Endothelial cell of umbilical vein (primary cell): ENCODE data around the gene ARHGAP10. TPM values are rescaled to one million over a fixed set of nuclear protein-coding genes. Genes with fewer than 3 reads are reported as not detected.

Experiments
- BruUV-seq: library from RNA; stranded (reverse); fragments of 400-500 nt; replicated peaks from 2 replicates; lab custom pipeline; 2021; lab: Mats Ljungman, UMichigan
- CTCF ChIA-PET: fragments of 300-600, 350-600 bp; sonication (Branson Sonifier 250); formaldehyde crosslinking; loops from one replicate; lab custom pipeline; 2021; ENCODE audit warnings: antibody characterized with exemption, inconsistent platforms; lab: Charles Lee
- POLR2A ChIA-PET: fragments of 300-600, 350-600 bp; sonication (Branson Sonifier 250); formaldehyde crosslinking; loops from one replicate; lab custom pipeline; 2021; ENCODE audit warnings: antibody characterized with exemption, inconsistent platforms; lab: Charles Lee
- DNase-seq: peaks from one replicate; pipeline ENCODE4 v3.0.0-alpha.2; 2011; ENCODE audit warnings: low read depth, low spot score
- FAIRE-seq: peaks from 2 replicates; lab custom pipeline; 2011; peaks lifted over from hg19 to GRCh38; lab: Jason Lieb, UNC
- H2AFZ ChIP-seq: 2 replicates; pipeline ENCODE4 v1.6.0; 2012; ENCODE audit warnings: low read depth, low read length, control low read depth, inconsistent platforms
- H3K27ac ChIP-seq: 2 replicates; pipeline ENCODE4 v1.5.1; 2011; ENCODE audit warnings: low read depth, mild to moderate bottlenecking, control low read depth, low read length, moderate library complexity; ENCODE audit not compliant: insufficient read depth
- H3K27me3 ChIP-seq, 2 experiments: 2 replicates each; pipeline versions ENCODE4 v1.6.0 to v1.6.1; 2011; ENCODE audit warnings: low read length in 2 of 2, mixed read lengths in 1 of 2; ENCODE audit not compliant: control insufficient read depth in 2 of 2, insufficient read depth in 2 of 2
- H3K36me3 ChIP-seq, 2 experiments: 2 replicates in 1 of 2; 3 replicates in 1 of 2; pipeline ENCODE4 v1.5.1; 2011; ENCODE audit warnings: low read length in 2 of 2, mild to moderate bottlenecking in 1 of 2, moderate library complexity in 1 of 2; ENCODE audit not compliant: control insufficient read depth in 2 of 2, insufficient read depth in 2 of 2; ENCODE audit errors: extremely low read depth in 1 of 2
- H3K4me1 ChIP-seq: 3 replicates; pipeline ENCODE4 v1.5.1; 2011; ENCODE audit warnings: mild to moderate bottlenecking, low read length; ENCODE audit not compliant: control insufficient read depth, insufficient read depth; ENCODE audit errors: extremely low read depth
- H3K4me2 ChIP-seq: 2 replicates; pipeline ENCODE4 v1.6.1; 2011; ENCODE audit warnings: low read length, control low read depth, mixed read lengths; ENCODE audit not compliant: insufficient read depth
- H3K4me3 ChIP-seq, 3 experiments: fragments of 200-600 bp in 1 of 3; sonication (generic), shearing (Covaris generic) in 1 of 3; replicated peaks in 1 of 3; 2 replicates each; pipeline ENCODE4 v1.5.1; 2011 to 2016; ENCODE audit warnings: control low read depth in 3 of 3, low read length in 3 of 3, mild to moderate bottlenecking in 2 of 3, inconsistent platforms in 1 of 3, low read depth in 1 of 3, moderate library complexity in 1 of 3; ENCODE audit not compliant: insufficient read depth in 1 of 3
- H3K79me2 ChIP-seq: 2 replicates; pipeline ENCODE4 v1.6.0; 2012; ENCODE audit warnings: low read length, inconsistent platforms; ENCODE audit not compliant: control insufficient read depth, insufficient read depth
- H3K9ac ChIP-seq: replicated peaks from 2 replicates; pipeline ENCODE3; 2011; ENCODE audit warnings: low read length, control low read depth; ENCODE audit not compliant: insufficient read depth; ENCODE audit errors: extremely low read depth
- H3K9me1 ChIP-seq: replicated peaks from 3 replicates; pipeline ENCODE4 v1.6.0; 2011; ENCODE audit warnings: mild to moderate bottlenecking, low read length; ENCODE audit not compliant: control insufficient read depth, insufficient read depth; ENCODE audit errors: extremely low read depth
- H3K9me3 ChIP-seq: replicated peaks from 2 replicates; pipeline ENCODE4 v1.5.1; 2012; ENCODE audit warnings: low read length, inconsistent platforms; ENCODE audit not compliant: control insufficient read depth, insufficient read depth
- H4K20me1 ChIP-seq: replicated peaks from 2 replicates; pipeline ENCODE3; 2011; ENCODE audit warnings: mild to moderate bottlenecking, low read length; ENCODE audit not compliant: control insufficient read depth, insufficient read depth; ENCODE audit errors: extremely low read depth
- CTCF ChIP-seq, 2 donors: IDR thresholded peaks; 1 replicate in 1 of 2; 2 replicates in 1 of 2; pipeline ENCODE4 v1.5.1; 2011; ENCODE audit warnings: low read length in 2 of 2, mild to moderate bottlenecking in 2 of 2, moderate library complexity in 2 of 2, control low read depth in 1 of 2, inconsistent platforms in 1 of 2, low read depth in 1 of 2; ENCODE audit not compliant: insufficient read depth in 1 of 2; ENCODE audit errors: extremely low read depth in 1 of 2
- EZH2 ChIP-seq: IDR thresholded peaks from 2 replicates; pipeline ENCODE4 v1.6.1; 2012; ENCODE audit warnings: borderline replicate concordance, low read depth, mild to moderate bottlenecking, moderate library complexity, low read length, inconsistent platforms; ENCODE audit not compliant: severe bottlenecking
- FOS ChIP-seq: IDR thresholded peaks from 2 replicates; pipeline ENCODE4 v1.6.1; 2011; ENCODE audit warnings: mild to moderate bottlenecking, low read length, moderate library complexity, borderline replicate concordance; ENCODE audit not compliant: insufficient read depth
- GATA2 ChIP-seq: IDR thresholded peaks from 2 replicates; pipeline ENCODE4 v1.7.0; 2011; ENCODE audit warnings: low read depth, mild to moderate bottlenecking, moderate library complexity, mixed read lengths, low read length; ENCODE audit not compliant: insufficient read length, insufficient read depth
- JUN ChIP-seq: IDR thresholded peaks from 2 replicates; pipeline ENCODE4 v1.6.1; 2011; ENCODE audit warnings: borderline replicate concordance, low read depth; ENCODE audit not compliant: insufficient read length, insufficient read depth
- MAX ChIP-seq: IDR thresholded peaks from 2 replicates; pipeline ENCODE4 v1.6.1; 2011; ENCODE audit not compliant: insufficient read depth, insufficient read length
- MYC ChIP-seq: IDR thresholded peaks from one replicate; pipeline ENCODE4 v1.6.1; 2011; ENCODE audit warnings: mild to moderate bottlenecking, low read depth, low read length
- POLR2A ChIP-seq: IDR thresholded peaks from 2 replicates; pipeline ENCODE4 v1.6.1; 2012; ENCODE audit warnings: low read depth, mild to moderate bottlenecking, control low read depth, low read length
- POLR2AphosphoS5 ChIP-seq: IDR thresholded peaks from 2 replicates; pipeline ENCODE4 v1.6.1; 2012; ENCODE audit warnings: low read depth, mild to moderate bottlenecking, control low read depth, low read length, moderate library complexity; ENCODE audit not compliant: insufficient read depth
- dilution Hi-C: fragments of 300-500 bp; cut with MboI; formaldehyde crosslinking; loops from one replicate; pipeline ENCODE4 v1.15.0; 2019; ENCODE audit warnings: low sequenced_read_pairs; ENCODE audit not compliant: extremely low pct_ligation_motif_present
- intact Hi-C: fragments of 100-400 bp; cut with micrococcal nuclease; formaldehyde crosslinking; loops from one replicate; pipeline ENCODE4 v1.10.0; 2022
- polyA plus RNA-seq, 4 experiments: library from polyadenylated mRNA; depleted of rRNA in 3 of 4; stranded (reverse) in 3 of 4; unstranded in 1 of 4; fragments of >200 nt; gene quantifications; 2 replicates each; pipeline versions ENCODE4 v1.2.1 to v1.2.3, GENCODE V29; 2011 to 2012; ENCODE audit warnings: missing spikeins in 1 of 4
- total RNA-seq: library from RNA; stranded (reverse); gene quantifications from 2 replicates; pipeline ENCODE4 v1.2.3, GENCODE V29; 2021

The ARHGAP10 gene
- total and polyA plus RNA-seq, 2 donors (not counting 3 experiments of a cell fraction or from before 2014, with no cell fraction given): 20.4 to 36.7 TPM

GRCh38 chr4:147891476-147892115 lies 159.7 kb downstream of the ARHGAP10 start:
- no TSS peak for BruUV-seq

DNA sequence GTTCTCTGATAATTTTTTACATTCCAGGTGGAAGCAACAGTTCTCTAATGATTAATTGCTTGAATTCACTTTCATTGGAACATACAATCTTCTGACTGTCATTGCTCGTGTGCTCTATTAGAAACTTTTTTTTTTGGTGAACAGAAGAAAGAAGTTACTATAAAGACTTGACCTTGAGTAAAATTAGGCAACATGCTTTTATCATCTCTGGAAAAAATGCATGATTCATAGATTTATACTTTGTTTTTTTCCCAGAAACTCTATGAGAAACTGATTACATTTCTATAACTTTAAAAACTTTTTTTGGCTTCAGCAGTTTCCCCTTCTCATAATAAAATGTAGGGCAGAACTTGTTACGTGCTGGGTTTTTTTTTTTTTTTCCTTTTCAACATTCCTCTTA lies 167.6 kb downstream of the ARHGAP10 start:
- POLR2A ChIA-PET: no interaction called here

More at GRCh38 chr4:147891476-147892115, 159.7 kb downstream of the ARHGAP10 start:
- no peak overlapping the region for H3K4me3 ChIP-seq
- no peaks in the 10 kb centered on the region for H3K27me3 ChIP-seq
- no peak for DNase-seq
- ChIA-PET CTCF (interaction anchor here (1.6 kb wide), 1 partner anchor 25 kb away, joined by 6 read pairs; no protein-coding TSS in a partner anchor), POLR2A (no interaction called here)
- H3K4me2 ChIP-seq: no peak overlapping the region
- no peaks in the 10 kb centered on the region for H3K9me3 ChIP-seq
- intact Hi-C loops: no loop called here
- no peak overlapping the region for H2AFZ ChIP-seq
- H3K79me2 ChIP-seq: no peaks in the 10 kb centered on the region
- H3K36me3 ChIP-seq: peaks cover 0 to 4% of the 10 kb centered on the region in 2 experiments
- H3K27ac ChIP-seq: no peak overlapping the region
- H3K9me1 ChIP-seq: no peaks in the 10 kb centered on the region
- TF ChIP-seq GATA2 (no peak), MAX (no peak)
- no peaks in the 10 kb centered on the region for H4K20me1 ChIP-seq
- FAIRE-seq: no peak
- no peak overlapping the region for H3K9ac ChIP-seq
- H3K4me1 ChIP-seq: no peaks in the 10 kb centered on the region
- dilution Hi-C loops: no loop called here

More for the DNA sequence above, 167.6 kb downstream of the ARHGAP10 start:
- H4K20me1 ChIP-seq: no peaks in the 10 kb centered on the region
- H3K79me2 ChIP-seq: no peaks in the 10 kb centered on the region
- H3K9me1 ChIP-seq: no peaks in the 10 kb centered on the region
- no peak overlapping the region for H3K9ac ChIP-seq
- FAIRE-seq (no peak), DNase-seq (no peak)
- intact Hi-C loops (no loop called here), dilution Hi-C loops (no loop called here)
- no peaks in the 10 kb centered on the region for H3K27me3 ChIP-seq
- H3K4me3 ChIP-seq: no peak overlapping the region
- no peaks in the 10 kb centered on the region for H3K4me1 ChIP-seq
- no peaks in the 10 kb centered on the region for H3K9me3 ChIP-seq
- H3K36me3 ChIP-seq: peaks cover 0 to 1% of the 10 kb centered on the region in 2 experiments
- BruUV-seq: no TSS peak
- no peak overlapping the region for H2AFZ ChIP-seq
- H3K27ac ChIP-seq: no peak overlapping the region
- TF ChIP-seq CTCF (IDR thresholded peaks at IDR 0.05; ENCODE audit: extremely low read depth in 1 of 2, insufficient read depth in 1 of 2, low read depth in 1 of 2, low read length in 2 of 2) (no peak), POLR2AphosphoS5 (no peak), MYC (no peak), JUN (no peak), POLR2A (no peak), FOS (no peak), EZH2 (no peak), MAX (no peak), GATA2 (no peak)
- CTCF ChIA-PET: interaction anchor here (0.9 to 1.2 kb wide), 2 partner anchors 17 to 33 kb away, joined by 4 to 5 read pairs; no protein-coding TSS in a partner anchor
- no peak overlapping the region for H3K4me2 ChIP-seq
